ENCODE results near the gene SOX12.
A peak's percentile ranks its signal among the peaks of the same experiment; 100 is the strongest.

The SOX12 gene

DNA sequence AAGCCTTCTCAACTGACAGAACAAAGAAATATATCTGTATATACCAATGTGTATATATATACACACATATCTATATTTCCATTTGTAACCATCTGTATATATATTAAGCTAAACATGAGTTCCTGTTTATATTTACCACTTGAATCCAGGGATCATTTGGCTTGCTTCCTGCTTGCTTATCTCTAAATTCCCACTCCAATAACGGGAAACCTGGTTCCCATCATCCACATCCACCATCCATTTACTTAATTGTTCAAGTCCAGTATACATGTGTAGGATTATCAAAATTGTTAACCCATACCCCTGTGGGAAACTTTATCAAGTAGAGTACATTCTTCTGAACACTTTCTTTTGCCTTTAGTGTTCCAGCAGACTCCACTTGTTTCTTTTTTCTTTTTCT is 12.5 kb upstream of the SOX12 start:
- H3K4me3 Mint-ChIP-seq, result no peak overlapping the region
- peaks cover 23% of the 10 kb centered on the region for H3K4me1 Mint-ChIP-seq (ENCODE audit: low read depth)
- H3K27ac Mint-ChIP-seq, result no peak overlapping the region
- no peaks in the 10 kb centered on the region for H3K9me3 Mint-ChIP-seq
- H3K27me3 Mint-ChIP-seq, result no peaks in the 10 kb centered on the region
- H3K36me3 Mint-ChIP-seq (ENCODE audit: low read depth), result no peaks in the 10 kb centered on the region

GRCh38 chr20:313402-313801 is 11.9 kb upstream of the SOX12 start:
- H3K27me3 Mint-ChIP-seq, result no peaks in the 10 kb centered on the region
- no peaks in the 10 kb centered on the region for H3K9me3 Mint-ChIP-seq
- no peak overlapping the region for H3K27ac Mint-ChIP-seq
- H3K36me3 Mint-ChIP-seq (ENCODE audit: low read depth), result no peaks in the 10 kb centered on the region
- no peak overlapping the region for H3K4me3 Mint-ChIP-seq
- H3K4me1 Mint-ChIP-seq (ENCODE audit: low read depth), result peaks cover 23% of the 10 kb centered on the region

- Mint-ChIP-seq H3K4me3 (no peak overlapping the region), H3K27ac (no peak overlapping the region)
Observed at GRCh38 chr20:313948-314347, 11.4 kb upstream of the SOX12 start.

DNA sequence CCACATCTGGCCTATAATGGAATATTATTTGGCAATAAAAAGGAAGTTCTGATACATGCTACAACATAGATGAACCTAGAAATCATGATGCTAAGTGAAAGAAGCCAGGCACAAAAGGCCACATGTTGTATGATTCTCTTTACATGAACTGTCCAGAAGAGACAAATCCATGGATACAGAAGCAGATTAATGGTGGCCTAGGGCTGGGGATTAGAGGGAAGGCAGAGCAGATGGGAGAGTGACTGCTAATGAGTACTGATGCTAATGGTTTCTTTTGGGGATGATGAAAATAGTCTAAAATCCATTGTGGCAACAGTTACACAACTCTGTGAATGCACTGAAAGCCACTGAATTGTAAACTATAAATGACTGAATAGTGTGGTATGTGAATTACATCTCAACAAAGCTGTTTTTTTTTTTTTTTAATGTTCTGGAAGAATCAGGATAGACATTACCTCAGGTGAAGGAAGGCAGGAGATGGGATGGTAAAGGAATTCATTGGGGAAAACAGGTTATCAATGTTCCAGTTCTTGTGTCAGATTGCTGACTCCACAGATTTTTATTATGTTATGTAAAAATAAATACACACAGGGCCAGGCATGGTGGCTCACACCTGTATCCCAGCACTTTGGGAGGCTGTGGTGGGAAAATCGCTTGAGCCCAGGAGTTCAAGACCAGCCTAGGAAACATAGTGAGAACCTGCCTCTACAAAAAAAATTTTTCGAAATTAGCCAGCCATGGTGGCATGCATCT is 8.9 kb upstream of the SOX12 start:
- H3K9me3 Mint-ChIP-seq, result no peaks in the 10 kb centered on the region
- peaks cover 9% of the 10 kb centered on the region for H3K36me3 Mint-ChIP-seq (ENCODE audit: low read depth)
- no peak overlapping the region for H3K4me3 Mint-ChIP-seq
- no peak overlapping the region for H3K27ac Mint-ChIP-seq
- H3K27me3 Mint-ChIP-seq, result no peaks in the 10 kb centered on the region
- H3K4me1 Mint-ChIP-seq (ENCODE audit: low read depth), result peaks cover 6% of the 10 kb centered on the region

More at GRCh38 chr20:313948-314347, 11.4 kb upstream of the SOX12 start:
- no peaks in the 10 kb centered on the region for H3K36me3 Mint-ChIP-seq (ENCODE audit: low read depth)
- H3K4me1 Mint-ChIP-seq (ENCODE audit: low read depth), result peaks cover 23% of the 10 kb centered on the region
- H3K27me3 Mint-ChIP-seq, result no peaks in the 10 kb centered on the region
- no peaks in the 10 kb centered on the region for H3K9me3 Mint-ChIP-seq

DNA sequence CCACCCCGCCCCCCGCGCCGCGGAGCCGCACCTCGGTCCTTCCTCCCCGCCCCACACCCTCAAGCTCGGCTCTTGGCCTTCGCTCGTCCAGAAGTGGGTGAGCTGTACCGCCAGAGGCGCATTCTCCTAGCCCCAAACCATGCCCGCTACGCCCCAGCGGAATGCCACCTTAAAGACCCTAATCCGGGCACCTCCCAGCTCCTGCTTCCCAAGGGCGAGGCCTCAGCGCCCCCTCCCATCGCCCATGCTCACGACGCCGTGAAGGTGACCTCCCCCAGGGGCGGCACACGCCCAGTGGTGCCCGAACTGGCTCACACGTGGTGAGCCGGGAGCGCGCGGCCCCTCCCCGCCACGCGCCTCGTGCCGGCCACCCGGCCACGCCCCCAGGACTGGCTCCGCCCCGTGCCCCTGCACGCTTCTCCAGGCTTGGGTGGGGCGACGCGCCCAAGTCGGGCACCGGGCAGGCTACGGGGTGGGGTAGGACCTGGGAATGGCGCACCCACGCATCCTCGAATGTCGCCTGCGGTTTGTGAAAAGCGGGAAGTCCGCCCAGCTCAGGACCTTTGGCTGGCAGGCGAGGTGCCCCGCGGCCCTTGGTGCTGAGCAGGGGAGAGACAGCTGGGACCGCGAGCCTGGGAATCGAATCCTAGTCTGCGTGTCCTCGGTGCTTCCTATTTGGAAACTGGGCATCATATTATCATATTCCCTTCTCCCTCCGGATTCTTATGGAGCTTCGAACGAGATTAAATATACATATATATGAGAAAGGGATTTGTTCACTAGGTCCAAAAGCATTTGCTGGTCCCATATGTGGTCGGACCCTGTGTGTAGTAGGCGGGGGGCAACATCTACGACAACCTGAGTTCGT is 941 bp upstream of the SOX12 start:
- Mint-ChIP-seq H3K9me3 (no peaks in the 10 kb centered on the region), H3K4me1 (ENCODE audit: low read depth) (peaks cover 21% of the 10 kb centered on the region), H3K36me3 (ENCODE audit: low read depth) (peaks cover 10% of the 10 kb centered on the region), H3K27me3 (no peaks in the 10 kb centered on the region), H3K27ac (peak overlapping the region; percentile 88), H3K4me3 (peak overlapping the region; percentile 90)

- no peaks in the 10 kb centered on the region for H3K27me3 Mint-ChIP-seq
- H3K9me3 Mint-ChIP-seq, result no peaks in the 10 kb centered on the region
- H3K4me3 Mint-ChIP-seq, result peak overlapping the region; percentile 82
- H3K36me3 Mint-ChIP-seq (ENCODE audit: low read depth), result peaks cover 4% of the 10 kb centered on the region
- H3K4me1 Mint-ChIP-seq (ENCODE audit: low read depth), result peaks cover 29% of the 10 kb centered on the region
- H3K27ac Mint-ChIP-seq, result peak overlapping the region; percentile 70
Observed at GRCh38 chr20:325889-326644, 715 bp downstream of the SOX12 start.

- Mint-ChIP-seq H3K27me3 (no peaks in the 10 kb centered on the region), H3K4me3 (peak overlapping the region; percentile 82), H3K36me3 (ENCODE audit: low read depth) (no peaks in the 10 kb centered on the region), H3K27ac (peak overlapping the region; percentile 65), H3K9me3 (no peaks in the 10 kb centered on the region), H3K4me1 (ENCODE audit: low read depth) (peaks cover 29% of the 10 kb centered on the region)
Observed at GRCh38 chr20:326645-327185, 1.4 kb downstream of the SOX12 start.

GRCh38 chr20:327186-328026 is 2.1 kb downstream of the SOX12 start:
- H3K4me3 Mint-ChIP-seq, result peak overlapping the region; percentile 82
- H3K9me3 Mint-ChIP-seq, result no peaks in the 10 kb centered on the region
- H3K27me3 Mint-ChIP-seq, result no peaks in the 10 kb centered on the region
- peaks cover 29% of the 10 kb centered on the region for H3K4me1 Mint-ChIP-seq (ENCODE audit: low read depth)
- H3K36me3 Mint-ChIP-seq (ENCODE audit: low read depth), result no peaks in the 10 kb centered on the region
- H3K27ac Mint-ChIP-seq, result peak overlapping the region; percentile 67

DNA sequence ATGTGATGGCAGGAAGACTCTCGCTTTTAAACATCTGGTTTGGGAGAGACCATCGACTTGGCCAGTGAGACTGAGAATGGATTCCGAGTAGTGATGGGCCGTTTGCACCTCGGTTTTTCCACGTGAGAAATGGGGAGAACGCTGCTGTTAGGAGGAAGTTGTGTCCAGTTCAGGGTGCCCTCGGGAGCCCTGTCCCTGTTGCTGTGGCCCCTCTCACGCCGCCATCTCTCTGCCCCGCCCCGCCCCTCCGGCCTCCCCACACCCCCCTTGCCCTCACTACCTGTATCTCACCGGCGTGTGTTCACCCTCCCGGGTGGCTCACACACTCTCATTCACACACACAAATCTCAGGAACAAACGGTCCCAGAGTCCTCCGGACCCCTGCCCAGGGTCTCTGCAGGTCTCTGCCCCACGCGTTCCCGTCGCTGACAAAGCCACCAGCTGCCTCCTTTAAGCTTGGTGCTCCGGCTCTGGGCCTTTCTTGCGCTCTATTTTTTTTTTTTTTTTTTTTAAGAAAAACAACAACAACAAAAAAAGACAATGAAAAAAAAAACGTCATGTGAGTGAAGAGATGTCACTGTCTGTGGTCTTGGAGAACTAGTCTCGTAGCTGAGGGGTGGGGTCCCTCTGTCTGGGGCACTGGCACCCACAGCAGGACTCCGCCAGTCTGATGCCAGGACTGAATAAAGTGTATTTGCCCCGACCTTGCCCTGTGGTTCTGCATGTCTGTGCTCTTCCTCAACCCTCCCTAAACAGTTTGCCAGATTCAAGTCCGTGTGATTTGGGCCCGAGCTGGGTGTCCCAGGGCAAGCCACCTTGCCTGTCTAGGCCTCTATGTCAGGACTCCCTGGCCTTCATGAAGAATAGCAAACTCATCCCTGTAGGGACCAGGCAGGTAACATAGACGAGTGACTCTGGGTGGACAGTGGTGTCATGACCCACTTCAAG is 2.9 kb downstream of the SOX12 start:
- Mint-ChIP-seq H3K27me3 (no peaks in the 10 kb centered on the region), H3K36me3 (ENCODE audit: low read depth) (no peaks in the 10 kb centered on the region), H3K27ac (peak overlapping the region; percentile 67), H3K4me3 (peak overlapping the region; percentile 82), H3K4me1 (ENCODE audit: low read depth) (peaks cover 29% of the 10 kb centered on the region), H3K9me3 (no peaks in the 10 kb centered on the region)

DNA sequence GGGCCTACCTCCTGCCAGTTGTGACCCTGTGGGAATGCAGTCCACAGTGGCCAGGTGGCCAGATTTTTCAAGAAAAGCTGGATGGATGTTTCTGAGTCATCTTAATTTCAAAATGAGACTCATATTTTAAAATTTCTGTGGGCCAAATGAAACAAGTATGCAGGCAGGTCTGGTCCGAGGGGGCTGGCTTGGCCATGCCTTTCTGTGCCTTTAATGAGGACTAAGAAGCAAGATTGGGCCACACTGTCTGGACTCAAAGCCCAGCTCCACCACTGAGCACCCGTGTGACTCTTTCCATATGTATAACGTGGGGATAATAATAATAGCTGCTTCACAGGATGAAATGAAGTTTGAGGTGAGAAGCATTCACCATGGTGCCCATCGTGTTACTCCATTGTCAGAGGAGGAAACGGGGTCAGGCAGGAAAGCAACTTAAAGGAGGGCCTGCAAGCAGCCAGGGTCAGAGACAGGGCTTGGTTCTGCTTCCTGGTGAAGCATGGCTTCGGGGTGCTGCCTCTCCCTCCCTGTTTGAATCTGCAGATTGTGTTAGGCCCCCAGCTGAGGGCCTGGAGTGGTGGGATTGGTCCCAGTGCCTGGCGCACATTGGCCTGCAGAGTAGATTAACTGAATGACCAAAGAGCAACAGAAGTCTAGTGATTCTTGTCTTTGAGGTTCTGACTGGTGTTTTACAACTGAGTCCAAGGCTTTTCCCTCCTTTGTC is 3.8 kb downstream of the SOX12 start:
- no peaks in the 10 kb centered on the region for H3K27me3 Mint-ChIP-seq
- H3K36me3 Mint-ChIP-seq (ENCODE audit: low read depth), result no peaks in the 10 kb centered on the region
- no peaks in the 10 kb centered on the region for H3K9me3 Mint-ChIP-seq
- H3K4me3 Mint-ChIP-seq, result peak overlapping the region; percentile 38
- peak overlapping the region; percentile 67 for H3K27ac Mint-ChIP-seq
- H3K4me1 Mint-ChIP-seq (ENCODE audit: low read depth), result peaks cover 24% of the 10 kb centered on the region

- H3K4me1 Mint-ChIP-seq (ENCODE audit: low read depth), result peaks cover 24% of the 10 kb centered on the region
- no peaks in the 10 kb centered on the region for H3K27me3 Mint-ChIP-seq
- H3K27ac Mint-ChIP-seq, result no peak overlapping the region
- H3K36me3 Mint-ChIP-seq (ENCODE audit: low read depth), result no peaks in the 10 kb centered on the region
- H3K4me3 Mint-ChIP-seq, result no peak overlapping the region
- H3K9me3 Mint-ChIP-seq, result no peaks in the 10 kb centered on the region
Observed at GRCh38 chr20:329851-330232, 4.5 kb downstream of the SOX12 start.

- no peaks in the 10 kb centered on the region for H3K27me3 Mint-ChIP-seq
- H3K9me3 Mint-ChIP-seq, result no peaks in the 10 kb centered on the region
- H3K36me3 Mint-ChIP-seq (ENCODE audit: low read depth), result no peaks in the 10 kb centered on the region
- no peak overlapping the region for H3K4me3 Mint-ChIP-seq
- peaks cover 24% of the 10 kb centered on the region for H3K4me1 Mint-ChIP-seq (ENCODE audit: low read depth)
- no peak overlapping the region for H3K27ac Mint-ChIP-seq
Observed at GRCh38 chr20:330233-331149, 5.1 kb downstream of the SOX12 start.

Data from stimulated activated naive CD8-positive, alpha-beta T cell treated with anti-CD3 and anti-CD28 coated beads, Interleukin-15, Interleukin-2, amounts not matched to agents 100 ng/mL and 50 ng/mL, for 24 hours (primary cell).